Midbrain (tissue), 1 donor: Measurements from ENCODE around the gene SLC11A1.

Experiments used
- DNase-seq: peaks from one replicate; lab custom pipeline; 2025; lab: John Stamatoyannopoulos, UW

The SLC11A1 gene

DNA sequence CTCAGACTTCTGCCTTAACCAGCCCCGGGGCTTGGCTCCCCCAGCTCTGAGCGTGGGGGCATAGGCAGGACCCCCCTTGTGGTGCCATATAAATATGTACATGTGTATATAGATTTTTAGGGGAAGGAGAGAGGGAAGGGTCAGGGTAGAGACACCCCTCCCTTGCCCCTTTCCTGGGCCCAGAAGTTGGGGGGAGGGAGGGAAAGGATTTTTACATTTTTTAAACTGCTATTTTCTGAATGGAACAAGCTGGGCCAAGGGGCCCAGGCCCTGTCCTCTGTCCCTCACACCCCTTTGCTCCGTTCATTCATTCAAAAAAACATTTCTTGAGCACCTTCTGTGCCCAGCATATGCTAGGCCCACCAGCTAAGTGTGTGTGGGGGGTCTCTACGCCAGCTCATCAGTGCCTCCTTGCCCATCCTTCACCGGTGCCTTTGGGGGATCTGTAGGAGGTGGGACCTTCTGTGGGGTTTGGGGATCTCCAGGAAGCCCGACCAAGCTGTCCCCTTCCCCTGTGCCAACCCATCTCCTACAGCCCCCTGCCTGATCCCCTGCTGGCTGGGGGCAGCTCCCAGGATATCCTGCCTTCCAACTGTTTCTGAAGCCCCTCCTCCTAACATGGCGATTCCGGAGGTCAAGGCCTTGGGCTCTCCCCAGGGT lies 23.1 kb downstream of the SLC11A1 start:
- no peak for DNase-seq

DNA sequence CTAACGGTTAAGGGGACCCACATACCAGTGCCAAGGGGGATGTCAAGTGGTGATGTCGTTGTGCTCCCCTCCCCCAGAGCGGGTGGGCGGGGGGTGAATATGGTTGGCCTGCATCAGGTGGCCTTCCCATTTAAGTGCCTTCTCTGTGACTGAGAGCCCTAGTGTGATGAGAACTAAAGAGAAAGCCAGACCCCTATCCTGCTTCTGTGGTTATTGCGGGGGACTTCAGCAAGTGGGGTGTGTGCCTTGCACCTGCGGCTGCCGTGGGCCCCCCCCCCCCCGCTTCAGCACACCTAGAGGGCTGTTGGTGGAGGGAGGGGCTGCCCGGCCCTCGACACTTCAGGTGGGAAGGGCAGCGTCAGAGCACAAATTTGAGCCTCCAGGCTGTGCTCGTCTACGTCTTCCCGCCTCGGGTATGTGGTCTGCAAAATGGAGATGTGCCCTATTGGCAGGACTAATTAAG lies 23.7 kb downstream of the SLC11A1 start:
- DNase-seq, result no peak

DNA sequence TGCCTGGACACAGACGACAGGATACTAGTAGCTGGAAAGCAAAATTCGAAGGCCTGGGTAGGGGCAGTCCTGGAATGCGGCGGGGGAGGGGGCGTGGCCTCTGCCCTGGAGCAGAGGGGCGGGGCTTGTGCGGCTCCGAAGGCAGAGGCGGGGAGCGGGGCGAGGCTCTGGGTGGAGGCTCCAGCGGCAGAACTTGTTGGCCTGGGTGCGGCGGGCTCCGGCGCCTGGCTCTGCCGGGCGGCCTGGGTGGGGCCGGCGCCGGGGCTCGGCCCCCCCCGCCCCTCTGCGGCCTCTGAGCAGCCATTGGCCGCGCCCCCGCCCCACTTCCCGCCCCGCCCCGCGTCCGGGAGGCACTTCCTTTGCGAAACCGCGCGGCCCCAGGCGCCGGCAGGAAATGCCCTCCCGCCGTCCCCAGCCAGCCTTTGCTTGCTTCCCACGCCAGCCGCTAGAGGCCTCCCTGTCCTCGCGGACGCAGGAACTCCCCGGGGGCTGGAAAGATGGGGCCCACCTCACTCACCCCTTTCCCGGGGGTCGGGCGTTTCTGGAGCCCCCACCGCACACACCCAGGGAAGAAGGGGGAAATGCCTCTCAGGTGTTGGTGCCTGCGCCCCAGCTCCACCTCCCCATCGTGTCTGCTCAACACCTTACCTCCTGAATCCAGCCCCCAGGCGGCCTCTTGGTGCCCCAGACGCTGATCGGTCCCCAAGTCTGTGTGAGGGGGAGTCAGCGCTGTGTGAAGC lies 24.3 kb downstream of the SLC11A1 start:
- DNase-seq, result peak; percentile 96

DNA sequence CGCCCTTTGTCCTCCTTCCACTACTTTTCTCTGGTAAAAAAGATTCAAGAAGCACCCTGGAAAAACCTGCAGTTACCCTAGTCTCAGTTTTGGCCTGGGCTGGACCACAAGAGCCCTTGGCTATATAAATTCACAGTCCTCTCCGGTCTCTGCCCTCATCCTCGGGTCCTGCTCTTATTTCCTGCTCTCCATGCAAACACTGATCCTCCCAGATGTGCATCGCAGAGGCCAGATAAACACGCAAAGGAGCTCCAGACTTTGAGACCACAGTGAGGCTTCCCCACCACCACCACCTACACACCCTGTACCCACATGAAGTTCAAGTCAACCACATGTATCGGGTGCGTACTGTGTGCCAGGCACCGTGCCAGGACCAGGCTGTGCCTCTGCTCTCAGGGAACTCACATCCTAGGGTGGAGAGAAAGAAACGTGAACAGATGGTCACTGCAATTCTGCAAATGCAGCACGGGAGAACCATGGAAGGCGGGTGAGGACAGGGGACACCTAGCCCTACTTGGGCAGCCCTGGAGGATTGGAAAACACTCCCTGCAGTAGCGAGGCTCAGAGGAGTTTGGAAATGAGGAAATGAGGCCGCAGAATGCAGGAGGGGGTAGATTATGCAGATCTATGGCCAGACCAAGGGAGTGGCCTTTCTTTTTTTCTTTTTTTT lies 25.0 kb downstream of the SLC11A1 start:
- DNase-seq, result peak; percentile 40

DNA sequence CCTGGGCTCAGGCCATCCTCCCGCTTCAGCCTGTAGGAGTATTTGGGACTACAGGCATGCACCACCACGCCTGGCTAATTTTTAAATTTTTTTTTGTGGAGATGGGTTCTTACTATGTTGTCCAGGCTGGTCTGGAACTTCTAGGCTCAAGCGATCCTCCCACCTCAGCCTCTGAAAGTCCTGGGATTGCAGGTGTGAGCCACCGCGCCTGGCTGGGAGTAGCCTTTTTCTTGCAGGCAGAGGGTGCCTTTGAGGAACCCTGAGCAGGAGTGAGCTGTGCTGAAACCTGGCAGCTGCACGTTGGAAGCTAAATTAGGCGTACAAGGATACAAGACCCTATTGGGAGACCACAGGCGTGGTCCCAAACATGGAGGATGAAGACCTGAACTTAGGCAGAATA lies 25.6 kb downstream of the SLC11A1 start:
- DNase-seq, result no peak

DNA sequence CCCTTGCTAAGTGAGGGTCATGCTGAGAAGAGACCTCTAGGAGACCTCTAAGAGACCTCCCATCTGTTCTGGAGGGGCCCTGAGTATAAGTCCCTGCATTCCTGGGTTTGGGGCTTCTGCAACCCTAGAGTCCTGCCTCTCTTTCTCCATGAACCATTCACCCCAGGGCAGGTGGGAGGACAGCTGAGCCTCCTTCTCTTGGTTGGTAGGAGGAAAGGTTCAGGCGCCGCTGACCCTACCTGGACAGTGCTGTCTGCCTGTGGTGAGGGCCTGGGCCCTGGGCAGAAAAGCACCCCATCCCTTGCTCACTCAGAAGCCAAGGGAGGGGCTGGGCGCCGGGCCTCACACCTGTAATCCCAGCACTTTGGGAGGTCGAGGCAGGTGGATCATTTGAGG lies 36.2 kb downstream of the SLC11A1 start:
- no peak for DNase-seq

DNA sequence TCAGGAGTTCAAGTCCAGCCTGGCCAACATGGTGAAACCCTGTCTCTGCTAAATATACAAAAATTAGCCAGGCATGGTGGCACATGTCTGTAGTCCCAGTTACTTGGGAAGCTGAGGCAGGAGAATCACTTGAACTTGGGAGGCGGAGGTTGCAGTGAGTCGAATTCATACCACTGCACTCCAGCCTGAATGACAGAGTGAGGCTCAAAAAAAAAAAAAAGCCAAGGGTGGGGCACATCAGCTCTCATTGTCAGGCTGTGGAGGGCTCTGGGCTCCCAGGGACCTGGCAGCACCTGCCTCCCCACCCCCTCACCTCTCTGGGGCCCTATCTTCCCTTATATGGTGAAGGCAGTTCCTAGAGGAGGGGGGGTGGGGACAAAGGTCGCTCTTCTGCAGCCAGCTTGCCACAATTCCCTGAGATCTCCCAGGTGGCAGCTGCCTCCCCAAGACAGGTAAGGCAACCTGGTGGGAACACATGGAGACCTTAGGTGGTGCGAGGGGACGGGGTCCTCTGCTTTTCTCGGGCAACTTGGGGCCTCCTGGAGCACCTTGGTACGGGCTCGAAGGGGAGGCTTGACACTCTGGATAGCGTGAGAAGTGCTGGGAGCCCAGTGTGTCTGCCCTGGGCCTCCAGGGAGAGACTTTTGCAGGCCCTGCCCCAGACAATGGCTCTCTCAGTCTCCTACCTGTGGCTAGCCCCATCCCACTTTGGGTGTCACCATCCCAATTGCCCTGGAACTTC lies 36.8 kb downstream of the SLC11A1 start, which contains the start of gene VIL1:
TSS of gene VIL1 (plus strand) at position 407 of the 742 bp plus-strand sequence. CDS start 4,656 bp downstream, outside the sequence.
- DNase-seq, result no peak

DNA sequence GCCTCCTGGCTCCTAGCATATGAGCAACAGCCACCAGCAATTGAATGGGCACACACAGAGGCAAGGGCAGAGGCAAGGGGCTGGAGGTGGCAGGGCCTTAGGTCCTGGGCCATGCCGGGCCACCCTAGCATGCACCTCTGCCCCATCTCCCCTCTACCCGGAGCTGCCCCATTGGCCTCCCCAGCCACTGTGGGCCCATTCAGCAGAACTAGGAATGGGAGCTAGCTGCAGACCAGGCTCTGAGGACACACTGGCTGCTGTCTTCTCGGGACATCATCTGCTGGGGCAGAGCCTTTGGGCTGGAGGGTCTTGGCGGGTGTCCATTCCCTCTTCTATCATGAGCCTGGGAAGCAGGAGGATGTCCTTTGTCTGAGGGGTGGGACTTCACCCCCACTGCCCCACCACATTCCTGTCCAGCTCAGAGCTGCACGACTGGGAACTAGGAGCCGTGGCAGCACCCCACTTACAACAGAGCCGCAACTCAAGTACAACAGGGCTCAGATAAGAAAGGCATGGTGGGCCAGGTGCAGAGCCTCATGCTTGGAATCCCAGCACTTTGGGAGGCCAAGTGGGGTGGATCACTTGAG lies 37.6 kb downstream of the SLC11A1 start:
- DNase-seq, result no peak

DNA sequence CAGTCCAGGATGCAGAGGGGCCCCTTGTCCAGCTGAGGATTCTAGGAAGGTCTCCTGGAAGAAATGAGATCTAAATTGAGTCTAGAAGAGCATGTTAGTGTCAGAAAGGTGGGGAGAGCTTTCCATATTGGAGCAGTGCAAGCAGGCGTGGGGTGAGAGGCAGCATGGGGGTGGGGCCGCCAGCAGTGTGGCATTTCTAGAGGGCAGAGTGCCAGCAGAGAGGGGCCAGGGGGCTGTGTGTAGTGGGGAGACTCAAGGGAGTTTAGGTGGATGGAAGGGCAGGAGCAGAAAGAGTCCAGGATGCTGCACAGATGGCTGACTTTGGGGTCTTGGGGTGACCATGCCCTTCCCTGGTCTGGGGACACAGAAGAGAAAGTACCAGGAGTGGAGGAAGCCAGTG lies 39.0 kb downstream of the SLC11A1 start:
- DNase-seq, result no peak

DNA sequence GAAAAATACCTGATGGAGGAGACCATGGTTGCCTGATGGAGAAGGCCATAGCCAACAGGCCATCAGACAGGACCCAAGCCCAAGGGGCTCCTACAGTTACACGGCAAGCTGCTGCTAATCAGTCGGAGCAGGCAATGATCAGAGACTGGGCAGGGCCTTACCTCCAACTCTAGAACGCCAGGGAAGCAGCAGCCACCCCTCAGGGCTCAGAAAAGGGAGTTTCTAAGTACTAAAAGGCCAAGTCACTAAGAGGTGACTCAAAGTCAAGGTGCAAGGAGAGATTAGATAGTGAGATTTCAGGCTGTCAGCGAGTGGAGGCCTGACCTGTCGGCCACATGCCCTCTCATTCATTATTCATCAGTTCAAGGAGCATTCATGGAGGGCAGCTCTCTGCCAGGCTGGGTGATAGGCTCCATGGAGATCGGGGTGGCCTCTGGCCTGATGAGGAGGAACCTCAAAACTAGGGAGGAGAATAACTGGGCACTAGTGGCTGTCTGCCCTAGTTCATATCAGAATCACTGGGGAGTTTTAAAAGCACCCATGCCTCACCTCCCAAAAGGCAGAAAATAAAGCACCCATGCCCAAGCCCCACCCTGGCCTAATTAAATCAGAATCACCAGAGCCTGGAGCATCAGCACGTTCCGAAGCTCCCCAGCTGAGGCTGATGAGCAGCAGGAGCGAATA lies 40.5 kb downstream of the SLC11A1 start:
- DNase-seq, result no peak

DNA sequence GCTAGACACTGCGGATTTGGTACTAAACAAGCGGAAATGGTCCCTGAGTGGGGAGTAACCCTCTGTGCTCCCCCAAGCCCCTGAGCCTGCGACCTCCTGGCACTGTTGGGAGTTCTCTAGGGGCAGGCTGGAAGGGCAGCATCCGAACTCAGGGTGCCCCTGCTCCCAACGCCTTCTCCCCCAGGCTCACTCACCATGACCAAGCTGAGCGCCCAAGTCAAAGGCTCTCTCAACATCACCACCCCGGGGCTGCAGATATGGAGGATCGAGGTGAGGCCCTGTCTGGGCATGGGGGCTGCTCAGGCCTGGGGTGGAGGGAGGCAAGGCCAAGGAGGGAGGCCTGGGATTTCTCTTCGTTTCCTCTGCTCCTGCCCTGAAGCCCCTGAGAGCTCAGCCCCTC lies 41.5 kb downstream of the SLC11A1 start:
- DNase-seq, result no peak

DNA sequence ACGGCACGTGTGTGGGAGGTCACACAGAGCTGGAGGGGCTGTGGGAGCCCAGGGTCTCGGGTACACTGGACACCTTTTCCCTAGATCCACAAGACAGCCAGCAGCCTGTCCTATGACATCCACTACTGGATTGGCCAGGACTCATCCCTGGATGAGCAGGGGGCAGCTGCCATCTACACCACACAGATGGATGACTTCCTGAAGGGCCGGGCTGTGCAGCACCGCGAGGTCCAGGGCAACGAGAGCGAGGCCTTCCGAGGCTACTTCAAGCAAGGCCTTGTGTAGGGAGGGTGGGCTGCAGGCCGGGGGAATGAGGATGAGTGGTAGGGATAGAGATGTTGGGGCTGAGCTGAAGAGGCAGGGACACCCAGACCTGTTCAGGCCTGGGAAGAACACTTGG lies 43.5 kb downstream of the SLC11A1 start:
- DNase-seq, result no peak

DNA sequence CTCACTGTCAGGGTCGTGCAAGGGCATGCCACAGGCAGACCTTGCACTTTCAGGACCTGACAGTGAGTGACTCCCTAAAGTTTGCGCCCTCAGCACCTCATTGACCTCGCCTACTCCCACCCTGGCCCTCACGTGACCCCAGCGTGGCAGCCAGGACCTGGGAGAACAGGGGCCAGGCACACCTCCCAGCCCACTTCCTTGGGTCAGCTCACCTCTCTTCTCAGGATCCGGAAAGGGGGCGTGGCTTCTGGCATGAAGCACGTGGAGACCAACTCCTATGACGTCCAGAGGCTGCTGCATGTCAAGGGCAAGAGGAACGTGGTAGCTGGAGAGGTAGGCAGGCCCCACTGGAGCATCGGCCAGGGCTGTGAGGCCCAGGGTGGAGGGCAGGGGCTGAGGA lies 45.7 kb downstream of the SLC11A1 start:
- DNase-seq, result no peak

DNA sequence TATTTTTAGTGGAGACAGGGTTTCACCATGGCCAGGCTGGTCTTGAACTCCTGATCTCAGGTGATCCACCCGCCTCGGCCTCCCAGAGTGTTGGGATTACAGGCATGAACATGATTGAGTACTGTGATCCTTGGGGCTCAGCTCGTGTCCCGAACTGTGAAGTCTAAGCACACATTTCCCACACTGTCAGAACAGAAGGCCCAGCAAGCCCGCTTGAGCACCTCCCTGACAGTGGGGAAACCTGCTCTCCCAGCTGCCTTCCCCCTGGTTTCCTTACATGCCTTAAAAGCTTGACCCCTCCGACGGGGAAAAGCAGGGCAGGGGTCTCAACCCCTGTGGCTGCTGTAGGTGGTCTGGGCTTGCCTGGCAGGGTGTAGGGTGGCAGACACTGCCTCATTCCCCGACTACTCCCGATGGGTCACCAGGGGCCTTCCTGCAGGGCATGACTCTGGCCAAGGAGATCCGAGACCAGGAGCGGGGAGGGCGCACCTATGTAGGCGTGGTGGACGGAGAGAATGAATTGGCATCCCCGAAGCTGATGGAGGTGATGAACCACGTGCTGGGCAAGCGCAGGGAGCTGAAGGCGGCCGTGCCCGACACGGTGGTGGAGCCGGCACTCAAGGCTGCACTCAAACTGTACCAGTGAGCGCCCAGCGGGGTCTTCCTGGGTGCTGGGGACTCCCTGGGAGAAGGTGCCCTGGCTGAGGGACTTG lies 46.9 kb downstream of the SLC11A1 start:
- no peak for DNase-seq

DNA sequence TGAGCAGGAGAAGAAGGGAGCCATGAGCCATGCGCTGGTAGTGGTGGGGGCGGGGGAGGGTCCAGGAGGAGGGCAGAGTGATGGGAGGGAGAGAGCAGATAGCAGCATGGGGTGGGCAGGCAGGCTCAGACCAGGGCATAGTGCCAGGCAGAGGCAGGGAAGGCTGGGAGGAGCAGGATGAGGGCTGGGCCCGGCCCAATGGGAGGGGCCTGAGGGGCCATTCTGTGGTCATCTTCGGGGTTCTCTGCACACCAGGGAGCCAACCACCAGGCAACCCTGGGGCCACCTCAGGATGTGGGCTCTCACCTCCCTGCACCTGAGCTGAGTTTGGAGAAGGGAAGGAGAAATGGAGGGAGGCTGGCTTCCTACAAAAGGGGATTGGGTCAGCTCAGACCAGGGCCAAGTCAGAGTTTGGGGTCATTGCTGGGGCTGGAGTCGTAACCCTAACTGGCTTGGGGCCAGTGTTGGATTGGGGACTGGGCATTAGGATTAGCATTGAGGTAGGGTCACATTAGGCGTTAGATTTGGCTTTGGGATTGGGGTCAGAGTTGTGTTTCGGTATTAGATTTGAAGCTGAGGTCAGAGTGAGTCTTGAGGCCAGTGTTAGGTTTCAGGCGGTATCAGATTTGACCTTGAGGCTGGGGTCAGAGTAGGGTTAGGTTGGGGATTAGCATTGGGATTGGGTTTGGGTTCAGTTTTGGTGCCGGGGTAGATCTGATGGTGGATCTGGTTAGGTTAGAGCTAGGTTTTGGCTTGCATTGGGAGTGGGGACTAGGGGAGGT lies 48.0 kb downstream of the SLC11A1 start:
- DNase-seq, result no peak

DNA sequence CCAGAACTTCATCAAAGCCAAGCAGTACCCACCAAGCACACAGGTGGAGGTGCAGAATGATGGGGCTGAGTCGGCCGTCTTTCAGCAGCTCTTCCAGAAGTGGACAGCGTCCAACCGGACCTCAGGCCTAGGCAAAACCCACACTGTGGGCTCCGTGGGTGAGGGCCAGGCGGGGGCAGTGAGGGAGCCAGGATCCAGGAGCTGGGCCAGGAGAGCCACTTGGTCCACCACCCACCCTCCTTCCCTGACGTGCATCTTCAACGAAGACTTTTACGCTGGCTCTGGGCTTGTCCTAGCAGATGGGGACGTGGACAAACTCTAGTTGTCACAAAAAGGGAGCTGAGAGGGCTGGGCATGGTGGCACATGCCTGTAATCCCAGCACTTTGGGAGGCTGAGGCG lies 48.6 kb downstream of the SLC11A1 start:
- no peak for DNase-seq

DNA sequence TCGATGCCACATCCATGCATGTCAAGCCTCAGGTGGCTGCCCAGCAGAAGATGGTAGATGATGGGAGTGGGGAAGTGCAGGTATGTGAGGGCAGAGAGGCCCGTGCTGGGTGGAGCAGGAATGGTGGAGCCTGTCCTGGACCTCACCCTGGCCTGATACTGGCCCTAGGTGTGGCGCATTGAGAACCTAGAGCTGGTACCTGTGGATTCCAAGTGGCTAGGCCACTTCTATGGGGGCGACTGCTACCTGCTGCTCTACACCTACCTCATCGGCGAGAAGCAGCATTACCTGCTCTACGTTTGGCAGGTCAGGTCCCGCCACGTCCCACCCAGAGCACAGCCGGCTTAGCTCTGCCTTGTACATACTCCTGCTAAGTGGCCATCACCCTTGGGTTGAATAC lies 49.8 kb downstream of the SLC11A1 start:
- DNase-seq, result no peak

DNA sequence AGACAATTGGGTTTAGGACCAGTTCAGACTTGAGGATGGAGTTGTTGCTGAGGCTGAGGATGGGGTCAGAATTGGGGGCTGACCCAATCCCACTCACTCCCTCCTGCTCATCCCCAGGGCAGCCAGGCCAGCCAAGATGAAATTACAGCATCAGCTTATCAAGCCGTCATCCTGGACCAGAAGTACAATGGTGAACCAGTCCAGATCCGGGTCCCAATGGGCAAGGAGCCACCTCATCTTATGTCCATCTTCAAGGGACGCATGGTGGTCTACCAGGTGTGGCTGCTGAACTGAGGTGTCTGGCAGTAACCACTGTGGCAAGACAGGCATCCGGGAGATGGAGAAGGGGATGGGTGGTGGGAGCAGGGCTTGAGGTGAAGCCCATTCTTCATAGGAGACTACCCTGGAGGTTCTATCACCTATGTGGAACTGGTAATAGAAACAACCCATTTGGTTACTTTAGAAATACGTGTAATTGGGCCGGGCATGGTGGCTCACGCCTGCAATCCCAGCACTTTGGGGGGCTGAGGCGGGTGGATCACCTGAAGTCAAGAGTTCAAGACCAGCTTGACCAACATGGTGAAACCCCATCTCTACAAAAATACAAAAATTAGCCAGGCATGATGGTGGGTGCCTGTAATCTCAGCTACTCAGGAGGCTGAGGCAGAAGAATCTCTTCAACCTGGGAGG lies 50.7 kb downstream of the SLC11A1 start:
- DNase-seq, result no peak

DNA sequence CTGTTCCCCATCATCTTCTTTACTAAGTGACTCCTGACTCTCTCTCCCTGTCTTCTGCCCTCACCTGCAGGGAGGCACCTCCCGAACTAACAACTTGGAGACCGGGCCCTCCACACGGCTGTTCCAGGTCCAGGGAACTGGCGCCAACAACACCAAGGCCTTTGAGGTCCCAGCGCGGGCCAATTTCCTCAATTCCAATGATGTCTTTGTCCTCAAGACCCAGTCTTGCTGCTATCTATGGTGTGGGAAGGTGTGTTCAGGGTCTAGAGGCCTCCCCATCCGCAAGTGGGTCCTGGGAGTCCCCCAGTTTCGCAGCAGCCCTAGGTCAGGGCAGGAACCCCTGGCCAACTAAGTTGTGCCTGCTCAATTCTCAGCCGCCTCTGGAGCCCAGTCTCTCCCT lies 52.4 kb downstream of the SLC11A1 start:
- DNase-seq, result no peak
